Erythroblast (primary cell): ENCODE data around the gene BCL2L13.

Experiments
- GATA1 ChIP-seq: IDR thresholded peaks from 2 replicates; pipeline ENCODE4 v1.6.1; 2011; ENCODE audit warnings: low read depth, mild to moderate bottlenecking, control low read depth, low read length, moderate library complexity
- POLR2A ChIP-seq: IDR thresholded peaks from 2 replicates; pipeline ENCODE4 v1.6.1; 2011; ENCODE audit warnings: mild to moderate bottlenecking, low read length

DNA sequence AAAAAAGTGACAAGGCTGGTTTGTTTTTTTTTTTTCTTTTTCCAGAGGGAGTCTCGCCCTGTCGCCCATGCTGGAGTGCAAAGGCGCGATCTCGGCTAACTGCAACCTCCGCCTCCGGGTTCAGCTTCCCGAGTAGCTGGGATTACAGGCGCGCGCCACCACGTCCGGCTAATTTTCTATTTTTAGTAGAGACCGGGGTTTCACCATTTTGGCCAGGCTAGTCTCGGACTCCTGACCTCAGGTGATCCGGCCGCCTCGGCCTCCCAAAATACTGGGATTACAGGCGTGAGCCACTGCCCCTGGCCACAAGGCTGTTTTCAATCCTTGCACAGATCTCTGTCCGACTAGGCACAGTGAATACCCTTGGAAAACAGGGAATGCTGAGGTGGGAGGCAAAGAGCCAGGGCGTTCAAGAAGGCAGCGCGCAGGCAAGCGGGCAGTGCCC, 10.6 kb upstream of the BCL2L13 start:
- TF ChIP-seq POLR2A: no peak
- TF ChIP-seq GATA1: no peak
